ENCODE measurements around the gene NFATC1.

NFATC1 gene

DNA sequence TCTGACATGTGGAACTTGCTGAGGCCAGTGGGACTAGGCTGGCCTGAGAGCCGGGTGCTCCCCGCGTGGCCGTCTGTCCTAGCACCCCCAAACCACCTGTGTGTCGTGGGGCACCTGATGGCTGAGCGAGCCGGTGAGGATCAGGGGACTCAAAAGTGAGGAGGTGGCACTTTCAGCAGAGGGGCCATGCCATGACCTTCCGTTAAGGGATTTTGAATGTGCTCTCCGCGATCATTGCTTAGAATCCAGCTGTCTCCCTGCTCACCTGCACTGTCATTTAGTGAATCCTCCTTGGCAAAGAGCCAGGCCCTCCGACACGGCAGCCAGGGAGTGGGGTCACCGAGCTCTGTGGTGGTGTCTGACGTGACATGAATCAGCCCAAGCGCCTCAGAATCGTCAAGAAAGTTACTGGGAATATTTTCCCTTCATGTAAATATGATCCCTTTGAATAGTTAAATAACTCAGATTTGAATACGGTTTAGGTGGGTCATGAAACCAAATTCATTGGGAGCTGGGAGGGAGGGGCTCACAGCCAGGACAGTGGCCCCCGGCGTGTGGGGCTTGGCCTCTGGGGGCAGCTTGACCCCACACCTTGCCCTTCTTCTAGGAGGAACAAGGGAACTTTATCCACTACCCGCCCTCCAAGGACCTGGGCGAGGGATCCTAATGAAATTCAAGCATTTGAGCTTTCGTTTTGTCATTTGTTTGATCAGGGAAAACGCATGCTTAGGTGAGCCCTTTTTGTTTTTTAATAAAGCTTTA lies 9.5 kb downstream of the NFATC1 start:
- no peak overlapping the region for H3K4me3 ChIP-seq (ENCODE audit: low read length)
- TF ChIP-seq, protein P1, sequence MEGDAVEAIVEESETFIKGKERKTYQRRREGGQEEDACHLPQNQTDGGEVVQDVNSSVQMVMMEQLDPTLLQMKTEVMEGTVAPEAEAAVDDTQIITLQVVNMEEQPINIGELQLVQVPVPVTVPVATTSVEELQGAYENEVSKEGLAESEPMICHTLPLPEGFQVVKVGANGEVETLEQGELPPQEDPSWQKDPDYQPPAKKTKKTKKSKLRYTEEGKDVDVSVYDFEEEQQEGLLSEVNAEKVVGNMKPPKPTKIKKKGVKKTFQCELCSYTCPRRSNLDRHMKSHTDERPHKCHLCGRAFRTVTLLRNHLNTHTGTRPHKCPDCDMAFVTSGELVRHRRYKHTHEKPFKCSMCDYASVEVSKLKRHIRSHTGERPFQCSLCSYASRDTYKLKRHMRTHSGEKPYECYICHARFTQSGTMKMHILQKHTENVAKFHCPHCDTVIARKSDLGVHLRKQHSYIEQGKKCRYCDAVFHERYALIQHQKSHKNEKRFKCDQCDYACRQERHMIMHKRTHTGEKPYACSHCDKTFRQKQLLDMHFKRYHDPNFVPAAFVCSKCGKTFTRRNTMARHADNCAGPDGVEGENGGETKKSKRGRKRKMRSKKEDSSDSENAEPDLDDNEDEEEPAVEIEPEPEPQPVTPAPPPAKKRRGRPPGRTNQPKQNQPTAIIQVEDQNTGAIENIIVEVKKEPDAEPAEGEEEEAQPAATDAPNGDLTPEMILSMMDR (conservative IDR thresholded peaks at IDR 0.05; ENCODE audit: low read depth, low read length) = no peak
- DNase-seq (ENCODE audit: low read depth) = no peak

DNA sequence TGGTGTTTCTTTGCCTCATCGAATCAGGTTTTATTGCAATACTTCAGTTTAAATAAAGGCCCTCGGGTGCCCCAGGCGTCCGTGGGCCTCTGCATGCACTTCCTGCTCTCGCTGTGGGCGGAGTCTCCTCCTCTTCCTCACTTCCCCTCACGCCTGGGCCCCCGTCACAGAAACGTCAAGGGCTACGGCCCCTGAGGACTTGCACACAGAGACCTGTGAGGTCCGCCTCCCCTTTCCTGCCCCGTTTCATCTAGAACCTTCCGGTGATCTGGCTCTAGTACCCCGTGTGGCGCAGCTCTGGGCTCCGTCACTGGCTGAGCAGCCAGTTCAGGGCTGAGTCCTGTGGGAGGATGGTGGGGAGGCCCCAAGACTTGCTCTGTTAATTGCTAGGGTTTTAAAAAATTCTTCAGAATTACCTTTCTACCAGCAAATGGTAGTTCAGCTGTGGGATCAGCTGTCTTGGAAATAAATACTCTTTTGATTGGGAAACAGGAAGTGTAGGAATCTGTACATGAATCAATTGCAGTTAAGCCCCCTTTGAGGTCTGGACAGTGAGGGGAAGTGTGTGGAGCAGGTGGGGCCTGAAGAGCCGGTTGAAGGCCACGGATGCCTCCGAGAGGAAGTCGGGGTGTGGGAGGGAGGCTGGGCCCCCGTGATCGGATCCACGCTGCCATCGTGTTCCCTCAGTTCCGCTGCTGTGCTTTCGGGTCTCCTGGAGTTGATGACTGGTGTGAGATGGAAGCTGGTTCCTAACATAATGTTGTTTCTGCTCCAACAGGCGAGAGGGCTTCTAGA lies 10.2 kb downstream of the NFATC1 start:
- H3K4me3 ChIP-seq (ENCODE audit: low read length) = no peak overlapping the region

DNA sequence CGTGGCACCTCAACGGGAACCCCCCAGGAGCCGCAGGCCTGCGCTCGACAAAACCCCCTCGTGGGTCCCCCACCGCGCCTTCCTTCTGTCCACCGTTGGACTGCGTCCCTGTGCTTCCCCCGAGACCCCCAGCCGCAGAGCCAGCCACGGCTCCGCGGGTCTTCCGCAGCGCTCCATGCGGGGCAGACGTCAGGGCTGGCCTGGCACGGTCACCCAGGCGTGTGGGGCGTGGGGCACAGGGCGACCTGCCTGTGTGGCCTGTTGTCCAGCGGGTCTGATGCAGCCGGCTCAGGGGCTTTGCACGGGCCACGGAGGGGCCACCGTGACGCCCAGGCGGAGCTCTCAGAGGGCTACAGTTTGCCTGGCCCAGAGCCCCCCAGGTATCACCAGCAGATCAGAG lies 11.0 kb downstream of the NFATC1 start:
- H3K4me3 ChIP-seq (ENCODE audit: low read length) = no peak overlapping the region
- TF ChIP-seq, protein P1 (conservative IDR thresholded peaks at IDR 0.05; ENCODE audit: low read depth, low read length) = no peak
- DNase-seq (ENCODE audit: low read depth) = no peak

More for the DNA sequence above, 10.2 kb downstream of the NFATC1 start:
- TF ChIP-seq, protein P1 (conservative IDR thresholded peaks at IDR 0.05; ENCODE audit: low read depth, low read length) = no peak
- DNase-seq (ENCODE audit: low read depth) = no peak

DNA sequence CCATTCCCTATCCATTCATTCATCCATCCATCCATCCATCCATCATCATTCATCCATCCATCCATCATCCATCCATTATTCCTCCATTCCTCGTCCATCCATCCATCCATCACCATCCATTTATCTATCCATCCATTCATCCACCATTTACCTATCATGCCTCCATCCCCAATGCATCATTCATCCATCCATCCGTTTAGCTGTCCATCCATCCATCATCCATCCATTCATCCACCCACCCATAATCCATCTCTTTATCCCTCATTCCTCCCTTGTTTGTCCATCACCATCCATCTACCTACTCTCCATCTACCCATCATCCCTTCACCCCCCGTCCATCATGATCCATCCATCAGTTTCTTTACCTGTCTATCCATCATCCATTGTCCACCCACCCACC lies 13.6 kb downstream of the NFATC1 start:
- H3K4me3 ChIP-seq (ENCODE audit: low read length) = no peak overlapping the region
- DNase-seq (ENCODE audit: low read depth) = no peak
- TF ChIP-seq, protein P1 (conservative IDR thresholded peaks at IDR 0.05; ENCODE audit: low read depth, low read length) = no peak

DNA sequence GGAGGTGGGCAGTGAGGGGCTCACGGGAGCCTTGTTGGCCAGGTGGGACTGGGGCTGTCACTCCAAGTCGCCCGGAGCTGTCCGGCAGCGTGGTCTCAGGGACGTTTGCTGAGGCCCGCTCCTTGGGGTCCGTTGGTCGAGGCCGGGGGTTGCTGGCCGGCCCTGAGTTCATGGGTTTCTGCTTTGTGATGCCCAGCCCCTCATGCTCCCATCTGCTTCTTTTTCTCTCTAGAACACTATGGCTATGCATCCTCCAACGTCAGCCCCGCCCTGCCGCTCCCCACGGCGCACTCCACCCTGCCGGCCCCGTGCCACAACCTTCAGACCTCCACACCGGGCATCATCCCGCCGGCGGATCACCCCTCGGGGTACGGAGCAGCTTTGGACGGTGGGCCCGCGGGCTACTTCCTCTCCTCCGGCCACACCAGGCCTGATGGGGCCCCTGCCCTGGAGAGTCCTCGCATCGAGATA lies 14.5 kb downstream of the NFATC1 start:
- TF ChIP-seq, protein P1 (conservative IDR thresholded peaks at IDR 0.05; ENCODE audit: low read depth, low read length) = no peak
- no peak for DNase-seq (ENCODE audit: low read depth)
- no peak overlapping the region for H3K4me3 ChIP-seq (ENCODE audit: low read length)

DNA sequence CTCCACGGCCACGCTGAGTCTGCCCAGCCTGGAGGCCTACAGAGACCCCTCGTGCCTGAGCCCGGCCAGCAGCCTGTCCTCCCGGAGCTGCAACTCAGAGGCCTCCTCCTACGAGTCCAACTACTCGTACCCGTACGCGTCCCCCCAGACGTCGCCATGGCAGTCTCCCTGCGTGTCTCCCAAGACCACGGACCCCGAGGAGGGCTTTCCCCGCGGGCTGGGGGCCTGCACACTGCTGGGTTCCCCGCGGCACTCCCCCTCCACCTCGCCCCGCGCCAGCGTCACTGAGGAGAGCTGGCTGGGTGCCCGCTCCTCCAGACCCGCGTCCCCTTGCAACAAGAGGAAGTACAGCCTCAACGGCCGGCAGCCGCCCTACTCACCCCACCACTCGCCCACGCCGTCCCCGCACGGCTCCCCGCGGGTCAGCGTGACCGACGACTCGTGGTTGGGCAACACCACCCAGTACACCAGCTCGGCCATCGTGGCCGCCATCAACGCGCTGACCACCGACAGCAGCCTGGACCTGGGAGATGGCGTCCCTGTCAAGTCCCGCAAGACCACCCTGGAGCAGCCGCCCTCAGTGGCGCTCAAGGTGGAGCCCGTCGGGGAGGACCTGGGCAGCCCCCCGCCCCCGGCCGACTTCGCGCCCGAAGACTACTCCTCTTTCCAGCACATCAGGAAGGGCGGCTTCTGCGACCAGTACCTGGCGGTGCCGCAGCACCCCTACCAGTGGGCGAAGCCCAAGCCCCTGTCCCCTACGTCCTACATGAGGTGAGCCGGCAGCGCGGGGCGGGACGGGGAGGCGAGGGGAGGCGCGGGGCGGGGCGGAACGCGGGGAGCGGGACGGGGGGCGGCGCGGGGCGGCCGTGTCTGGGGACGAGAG lies 15.2 kb downstream of the NFATC1 start:
- TF ChIP-seq, protein P1 (conservative IDR thresholded peaks at IDR 0.05; ENCODE audit: low read depth, low read length) = no peak
- no peak for DNase-seq (ENCODE audit: low read depth)
- no peak overlapping the region for H3K4me3 ChIP-seq (ENCODE audit: low read length)
